GOT3 (cell line): Measurements from ENCODE around the gene TRIM3.
"Not testable (repeated sequence)": the region's sequence is repeated elsewhere in the genome, so short reads cannot be mapped to it uniquely, and the experiment has no call there.

Experiments
- DNase-seq: peaks from one replicate; lab custom pipeline; 2025; ENCODE audit warnings: mixed read lengths; lab: John Stamatoyannopoulos, UW

The TRIM3 gene

GRCh38 chr11:6473451-6474412, at the start of gene TRIM3:
TSS of gene TRIM3 (minus strand) at chr11:6473941. CDS start at chr11:6465695, 8,246 bp downstream.
- peak; percentile 10 for DNase-seq

GRCh38 chr11:6523253-6523652, 49.5 kb upstream of the TRIM3 start:
- DNase-seq, result no peak

GRCh38 chr11:6521946-6522345, 48.2 kb upstream of the TRIM3 start:
- DNase-seq, result not testable (repeated sequence)

GRCh38 chr11:6520265-6520664, 46.5 kb upstream of the TRIM3 start:
- DNase-seq, result no peak

- no peak for DNase-seq
Measured at GRCh38 chr11:6516865-6517264, 43.1 kb upstream of the TRIM3 start.

- no peak for DNase-seq
Measured at GRCh38 chr11:6505577-6506240, 32.0 kb upstream of the TRIM3 start.

- no peak for DNase-seq
Measured at GRCh38 chr11:6504166-6504565, 30.4 kb upstream of the TRIM3 start.

GRCh38 chr11:6502382-6502781, 28.6 kb upstream of the TRIM3 start:
- DNase-seq, result no peak

GRCh38 chr11:6498544-6498943, 24.8 kb upstream of the TRIM3 start:
- DNase-seq, result no peak

- DNase-seq, result no peak
Measured at GRCh38 chr11:6498121-6498520, 24.4 kb upstream of the TRIM3 start.

- DNase-seq, result no peak
Measured at GRCh38 chr11:6497069-6497839, 23.5 kb upstream of the TRIM3 start, which contains the start of gene DNHD1. TSS of gene DNHD1 (plus strand) at chr11:6497280. CDS start at chr11:6498216, 936 bp downstream.

- DNase-seq, result no peak
Measured at GRCh38 chr11:6489306-6489705, 15.6 kb upstream of the TRIM3 start.

GRCh38 chr11:6488821-6489220, 15.1 kb upstream of the TRIM3 start:
- no peak for DNase-seq

- no peak for DNase-seq
Measured at GRCh38 chr11:6488342-6488741, 14.6 kb upstream of the TRIM3 start.

- no peak for DNase-seq
Measured at GRCh38 chr11:6486938-6487337, 13.2 kb upstream of the TRIM3 start.

- no peak for DNase-seq
Measured at GRCh38 chr11:6486256-6486655, 12.5 kb upstream of the TRIM3 start.

GRCh38 chr11:6485661-6486060, 11.9 kb upstream of the TRIM3 start:
- no peak for DNase-seq

- DNase-seq, result no peak
Measured at GRCh38 chr11:6483015-6483414, 9.3 kb upstream of the TRIM3 start.

- no peak for DNase-seq
Measured at GRCh38 chr11:6482441-6482840, 8.7 kb upstream of the TRIM3 start.

GRCh38 chr11:6481924-6482275, 8.2 kb upstream of the TRIM3 start:
- no peak for DNase-seq

- DNase-seq, result peak; percentile 72
Measured at GRCh38 chr11:6481012-6481923, 7.5 kb upstream of the TRIM3 start, which contains the start of the genes ARFIP2 and TIMM10B. TSS of gene ARFIP2 (minus strand) at chr11:6481331. CDS start at chr11:6480421, 910 bp downstream. TSS of gene TIMM10B (plus strand) at chr11:6481501. CDS start at chr11:6481517, 16 bp downstream.
